Measurements from ENCODE around the gene PRPF19. TPM values are rescaled to one million over a fixed set of nuclear protein-coding genes. Genes with fewer than 3 reads are reported as not detected.

Gene PRPF19
- total and polyA plus RNA-seq, 9 of the 15 experiments (the other 6 are each of a cell fraction or from before 2014, with no cell fraction given): 9.4 to 212 (median 73.2) TPM

DNA sequence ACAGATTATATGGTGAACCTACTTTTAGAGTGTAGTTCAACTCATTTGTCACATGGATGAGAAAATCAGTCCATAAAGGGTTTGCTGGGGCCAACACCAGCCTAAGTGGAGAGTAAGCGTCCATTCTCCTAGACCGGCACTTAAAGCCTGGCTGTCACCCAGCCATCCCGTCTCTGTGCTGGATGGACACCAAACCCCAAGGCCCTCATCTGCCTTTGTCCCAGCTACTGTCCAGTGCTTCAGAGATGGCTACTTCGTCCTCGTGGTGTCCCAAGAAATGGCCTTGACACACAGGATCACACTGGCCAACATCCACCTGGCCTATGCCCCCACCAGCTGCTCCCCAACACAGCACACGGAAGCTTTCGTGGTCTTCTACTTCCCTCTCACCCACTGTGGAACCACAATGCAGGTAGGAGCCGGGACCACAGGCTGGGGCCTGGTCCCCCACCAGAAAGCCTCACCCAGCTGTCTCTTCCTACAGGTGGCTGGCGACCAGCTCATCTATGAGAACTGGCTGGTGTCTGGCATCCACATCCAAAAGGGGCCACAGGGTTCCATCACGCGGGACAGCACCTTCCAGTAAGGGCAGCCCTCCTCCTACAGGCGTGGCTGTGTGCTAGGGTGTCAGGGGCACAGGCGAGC is 35.5 kb downstream of the PRPF19 start:
- DNase-seq (ENCODE audit: extremely low read depth in 1 of 4, low spot score in 3 of 4) (no peak), FAIRE-seq (no peak), ATAC-seq (no peak)
- Histone ChIP-seq H3K4me2 (ENCODE audit: insufficient read depth, low read length) (no peak overlapping the region), H3K9me1 (ENCODE audit: control insufficient read depth, insufficient read depth, low read length) (no peaks in the 10 kb centered on the region), H3K4me1 (replicated peaks in 1 of 2; ENCODE audit: control insufficient read depth in 2 of 2, insufficient read depth in 2 of 2, low read length in 2 of 2) (peaks cover 6 to 26% of the 10 kb centered on the region in 2 experiments; a peak in 4 of 5 replicates), H3K36me3 (ENCODE audit: control insufficient read depth, insufficient read depth, low read length) (no peaks in the 10 kb centered on the region), H3K4me3 (no peak overlapping the region), H3K79me2 (ENCODE audit: control insufficient read depth, insufficient read depth, low read length) (no peaks in the 10 kb centered on the region), H3K9me3 (replicated peaks; ENCODE audit: control insufficient read depth, insufficient read depth, low read depth, low read length) (no peaks in the 10 kb centered on the region), H3K9ac (ENCODE audit: insufficient read depth in 1 of 2, low read depth in 2 of 2, low read length in 2 of 2) (peak overlapping the region in 1 of 2 experiments; percentile 59; a peak in 2 of 4 replicates), H3K27me3 (ENCODE audit: control insufficient read depth in 2 of 2, insufficient read depth in 2 of 2, low read length in 2 of 2) (no peaks in the 10 kb centered on the region), H2AFZ (ENCODE audit: low read depth, low read length) (no peak overlapping the region), H4K20me1 (replicated peaks; ENCODE audit: control insufficient read depth, insufficient read depth, low read length) (no peaks in the 10 kb centered on the region; the same call in 1 of the 2 replicates), H3K27ac (ENCODE audit: extremely low read depth, low read depth, low read length) (no peak overlapping the region)
- BruUV-seq (replicated peaks): no TSS peak
- intact Hi-C loops (cut with micrococcal nuclease): no loop called here
- ChIA-PET CTCF (ENCODE audit: low intra/inter-chr PET ratio) (no interaction called here), POLR2A (interaction anchor here (1.0 to 1.6 kb wide), 2 partner anchors 21 to 24 kb away, joined by 3 to 7 read pairs; no protein-coding TSS in a partner anchor)
- in situ Hi-C loops (cut with MboI): no loop called here
- WGBS (ENCODE audit: insufficient coverage, low coverage, missing lambda C conversion rate): 77% methylated on average over 11 of the region's 13 CpGs
- TF ChIP-seq EGR1 (conservative IDR thresholded peaks at IDR 0.05): no peak
- TF ChIP-seq SRSF1 (IDR thresholded peaks at IDR 0.05; ENCODE audit: low read depth, low read length): no peak
- TF ChIP-seq NR4A1 (CRISPR knock-in tag; IDR thresholded peaks at IDR 0.05): no peak
- no peak for TF ChIP-seq NR4A1 (tag; IDR thresholded peaks at IDR 0.05)
- no peak for TF ChIP-seq RBBP5 (IDR thresholded peaks at IDR 0.05; ENCODE audit: borderline replicate concordance, insufficient read depth, low read length, poor library complexity, severe bottlenecking)
- no peak for TF ChIP-seq NRF1 (conservative IDR thresholded peaks at IDR 0.05 in 1 of 2, IDR thresholded peaks at IDR 0.05 in 1 of 2)
- TF ChIP-seq MTA2 (IDR thresholded peaks at IDR 0.05; ENCODE audit: low read depth): no peak
- no peak for TF ChIP-seq SIN3B (IDR thresholded peaks at IDR 0.05; ENCODE audit: low read depth)
- no peak for TF ChIP-seq CEBPZ (IDR thresholded peaks at IDR 0.05; ENCODE audit: borderline replicate concordance, low read depth, low read length)
- no peak for TF ChIP-seq E2F3 (CRISPR knock-in tag; IDR thresholded peaks at IDR 0.05)
- TF ChIP-seq RFX5 (IDR thresholded peaks at IDR 0.05; ENCODE audit: low read depth, low read length): no peak
- TF ChIP-seq HINFP (tag; conservative IDR thresholded peaks at IDR 0.05; ENCODE audit: low read depth): no peak
- no peak for TF ChIP-seq CBX1 (IDR thresholded peaks at IDR 0.05; ENCODE audit: low read depth)
- TF ChIP-seq GTF2F1 (IDR thresholded peaks at IDR 0.05; ENCODE audit: low read depth, low read length): no peak
- no peak for TF ChIP-seq SMARCA5 (IDR thresholded peaks at IDR 0.05)
- TF ChIP-seq CHD4 (IDR thresholded peaks at IDR 0.05; ENCODE audit: insufficient read depth, insufficient replicate concordance, low read depth, low read length, poor library complexity, severe bottlenecking): no peak
